H1 (cell line): Measurements from ENCODE around the gene BABAM2. TPM values are rescaled to one million over a fixed set of nuclear protein-coding genes. Genes with fewer than 3 reads are reported as not detected.

Experiments used
- CBX5 ChIP-seq: fragments of 300-800, 300-1000 bp; sonication (generic); IDR thresholded peaks from 2 replicates; pipeline ENCODE4 v1.7.1; 2016; ENCODE audit warnings: antibody characterized with exemption, low read length, low read depth
- CHD7 ChIP-seq: fragments of 300-600 bp; sonication (generic); IDR thresholded peaks from 2 replicates; pipeline ENCODE4 v1.7.1; 2012; ENCODE audit warnings: low read length, moderate library complexity, mild to moderate bottlenecking, inconsistent platforms; ENCODE audit not compliant: insufficient replicate concordance
- KDM5A ChIP-seq: fragments of 200-600 bp; IDR thresholded peaks from 2 replicates; pipeline ENCODE4 v1.7.1; 2012; ENCODE audit warnings: mild to moderate bottlenecking, low read length, inconsistent platforms, mixed read lengths
- NANOG ChIP-seq: IDR thresholded peaks from 2 replicates; pipeline ENCODE4 v1.6.1; 2011; ENCODE audit warnings: low read length, low read depth, mild to moderate bottlenecking, inconsistent platforms; ENCODE audit not compliant: insufficient read depth, poor library complexity, severe bottlenecking
- RAD21 ChIP-seq, 2 experiments: IDR thresholded peaks in 1 of 2; conservative IDR thresholded peaks in 1 of 2; 2 replicates each; pipeline ENCODE4 v1.6.1; 2011; ENCODE audit warnings: low read depth in 2 of 2, low read length in 2 of 2, improper control_type of control experiment in 1 of 2, inconsistent platforms in 1 of 2, mild to moderate bottlenecking in 1 of 2, moderate library complexity in 1 of 2
- polyA plus RNA-seq, 7 experiments: library from polyadenylated mRNA; depleted of rRNA in 3 of 7; stranded (reverse) in 5 of 7; unstranded in 2 of 7; fragments of >200 nt in 5 of 7; fragments of 200-250 nt in 2 of 7; gene quantifications; 1 replicate in 5 of 7; 2 replicates in 1 of 7; 4 replicates in 1 of 7; pipeline versions ENCODE4 v1.2.1 to v1.2.3, GENCODE V29; 2011 to 2013; ENCODE audit warnings: missing spikeins in 2 of 7, mixed read lengths in 2 of 7
- total RNA-seq: library from RNA; stranded (reverse); fragmentation: NEBNext Ultra II Directional; extraction: Animal tissue kit (Norgen Biotek cat#: 25700); gene quantifications from 2 replicates; pipeline ENCODE4 v1.2.1, GENCODE V29; 2021

BABAM2 gene
- total and polyA plus RNA-seq, 2 of the 8 experiments (the other 6 are each of a cell fraction or from before 2014, with no cell fraction given), result 15.8 to 20.9 TPM

- TF ChIP-seq CHD7 (no peak), NANOG (no peak), RAD21 (IDR thresholded peaks at IDR 0.05 in 1 of 2, conservative IDR thresholded peaks at IDR 0.05 in 1 of 2; ENCODE audit: low read depth in 2 of 2, low read length in 2 of 2) (no peak), KDM5A (no peak), CBX5 (no peak)
Measured at GRCh38 chr2:27857417-27858172, 32.9 kb upstream of the BABAM2 start (continued).
